ENCODE data around the gene KCNJ16. TPM values are rescaled to one million over a fixed set of nuclear protein-coding genes. Genes with fewer than 3 reads are reported as not detected.

The KCNJ16 gene
- total and polyA plus RNA-seq, 9 of the 15 experiments (the other 6 are each of a cell fraction or from before 2014, with no cell fraction given) = 0.01 to 0.75 (median 0.07) TPM; not detected in 4

DNA sequence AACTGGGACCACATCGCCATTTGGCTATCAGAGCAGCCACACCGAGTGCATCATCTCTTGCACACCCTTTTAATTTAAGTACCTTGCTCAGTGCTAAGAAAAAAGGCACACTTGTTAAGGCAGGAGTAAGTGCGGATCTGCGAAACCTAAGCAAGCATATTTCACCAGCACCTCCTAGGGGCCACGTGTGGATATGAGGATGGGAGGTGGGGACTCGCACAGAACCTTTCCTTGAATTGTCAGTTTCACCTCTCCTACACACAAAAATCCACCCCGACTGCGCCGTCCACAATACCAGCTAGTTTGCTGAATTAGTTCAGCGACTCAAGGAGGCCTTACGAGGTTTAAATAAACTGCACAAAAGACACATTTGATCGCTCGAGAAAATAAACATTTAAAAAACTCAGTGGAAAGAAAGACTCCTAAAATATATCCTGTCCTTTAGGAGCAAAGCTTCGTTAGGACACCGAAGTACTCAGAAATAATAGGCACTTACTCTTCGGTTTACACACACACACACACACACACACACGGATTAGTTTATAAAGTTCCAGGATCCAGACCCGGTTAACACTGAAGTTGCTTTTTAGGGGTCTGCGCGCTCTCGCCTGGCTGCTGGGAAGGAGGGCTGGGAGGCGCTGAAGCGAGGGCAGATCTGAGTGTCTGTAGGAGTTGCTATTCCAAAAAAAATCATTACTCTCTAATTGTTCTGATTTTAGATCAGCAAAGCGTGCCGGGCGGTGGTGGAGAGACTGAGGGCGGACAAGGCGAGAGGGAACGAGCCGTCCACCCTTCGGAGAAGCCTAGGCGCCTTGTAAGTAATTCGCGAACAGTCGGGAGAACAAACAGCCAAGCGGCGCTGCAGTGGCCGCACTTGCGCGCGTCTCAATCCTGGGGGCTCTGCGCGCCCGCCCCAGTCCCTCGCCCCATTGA is 93.3 kb downstream of the KCNJ16 start (continued):
- TF ChIP-seq, protein P1, sequence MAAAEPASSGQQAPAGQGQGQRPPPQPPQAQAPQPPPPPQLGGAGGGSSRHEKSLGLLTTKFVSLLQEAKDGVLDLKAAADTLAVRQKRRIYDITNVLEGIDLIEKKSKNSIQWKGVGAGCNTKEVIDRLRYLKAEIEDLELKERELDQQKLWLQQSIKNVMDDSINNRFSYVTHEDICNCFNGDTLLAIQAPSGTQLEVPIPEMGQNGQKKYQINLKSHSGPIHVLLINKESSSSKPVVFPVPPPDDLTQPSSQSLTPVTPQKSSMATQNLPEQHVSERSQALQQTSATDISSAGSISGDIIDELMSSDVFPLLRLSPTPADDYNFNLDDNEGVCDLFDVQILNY (CRISPR knock-in tag; IDR thresholded peaks at IDR 0.05) = no peak
- TF ChIP-seq LCOR (CRISPR knock-in tag; IDR thresholded peaks at IDR 0.05) (no peak), ZNF589 (CRISPR knock-in tag; IDR thresholded peaks at IDR 0.05; ENCODE audit: low read depth) (no peak), ZSCAN29 (IDR thresholded peaks at IDR 0.05) (no peak)

GRCh38 chr17:70168977-70169708 is 94.1 kb downstream of the KCNJ16 start, which contains the start of gene KCNJ2:
KCNJ2 (plus strand) TSS chr17:70169532; CDS start chr17:70175040, 5,508 bp downstream.
- Histone ChIP-seq H3K9me3 (replicated peaks; ENCODE audit: control insufficient read depth, insufficient read depth, low read depth, low read length) (no peaks in the 10 kb centered on the region), H2AFZ (ENCODE audit: low read depth, low read length) (peak within 1 kb of the TSS; percentile 71), H3K4me3 (peak within 1 kb of the TSS; percentile 34), H3K9ac (ENCODE audit: insufficient read depth in 1 of 2, low read depth in 2 of 2, low read length in 2 of 2) (peak within 1 kb of the TSS in 1 of 2 experiments; percentile 68; a peak in 1 of 4 replicates), H3K27ac (ENCODE audit: extremely low read depth, low read depth, low read length) (no peak within 1 kb of the TSS), H3K9me1 (ENCODE audit: control insufficient read depth, insufficient read depth, low read length) (no peaks in the 10 kb centered on the region), H3K4me1 (replicated peaks in 1 of 2; ENCODE audit: control insufficient read depth in 2 of 2, insufficient read depth in 2 of 2, low read length in 2 of 2) (peaks cover 0 to 15% of the 10 kb centered on the region in 2 experiments; a peak in 3 of 5 replicates), H3K79me2 (ENCODE audit: control insufficient read depth, insufficient read depth, low read length) (no peaks in the 10 kb centered on the region), H3K27me3 (ENCODE audit: control insufficient read depth in 2 of 2, insufficient read depth in 2 of 2, low read length in 2 of 2) (peaks cover 0 to 2% of the 10 kb centered on the region in 2 experiments; a peak in 2 of 5 replicates), H3K36me3 (ENCODE audit: control insufficient read depth, insufficient read depth, low read length) (no peaks in the 10 kb centered on the region), H4K20me1 (replicated peaks; ENCODE audit: control insufficient read depth, insufficient read depth, low read length) (no peaks in the 10 kb centered on the region), H3K4me2 (ENCODE audit: insufficient read depth, low read length) (peak within 1 kb of the TSS; percentile 70)
- 1% methylated on average over 49 of the region's 67 CpGs for WGBS (ENCODE audit: insufficient coverage, low coverage, missing lambda C conversion rate)
- ChIA-PET POLR2A (interaction anchor here (0.6 to 0.8 kb wide), 4 partner anchors 373 to 668 kb away, joined by 3 to 4 read pairs (median 3); no protein-coding TSS in a partner anchor), CTCF (ENCODE audit: low intra/inter-chr PET ratio) (interaction anchor here (0.8 kb wide), 1 partner anchor 602 kb away, joined by 3 read pairs; no protein-coding TSS in a partner anchor)
- in situ Hi-C loops (cut with MboI) = no loop called here
- DNase-seq (ENCODE audit: extremely low read depth in 1 of 4, low spot score in 3 of 4) (peak; percentile 77 to 88 (median 84)), FAIRE-seq (no peak), ATAC-seq (peak; percentile 99)
- no TSS peak for BruUV-seq (replicated peaks)
- intact Hi-C loops (cut with micrococcal nuclease) = loop anchor here (10.0 kb wide), 2 partner anchors 354 to 564 kb away; no protein-coding TSS in a partner anchor
- TF ChIP-seq RBM25 (IDR thresholded peaks at IDR 0.05; ENCODE audit: low read depth, low read length, severe bottlenecking) = peak; percentile 24
- TF ChIP-seq, protein P2, sequence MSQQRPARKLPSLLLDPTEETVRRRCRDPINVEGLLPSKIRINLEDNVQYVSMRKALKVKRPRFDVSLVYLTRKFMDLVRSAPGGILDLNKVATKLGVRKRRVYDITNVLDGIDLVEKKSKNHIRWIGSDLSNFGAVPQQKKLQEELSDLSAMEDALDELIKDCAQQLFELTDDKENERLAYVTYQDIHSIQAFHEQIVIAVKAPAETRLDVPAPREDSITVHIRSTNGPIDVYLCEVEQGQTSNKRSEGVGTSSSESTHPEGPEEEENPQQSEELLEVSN (IDR thresholded peaks at IDR 0.05; ENCODE audit: borderline replicate concordance in 1 of 2, extremely low read depth in 1 of 2, insufficient read depth in 1 of 2, insufficient read length in 1 of 2, low read depth in 1 of 2, low read length in 1 of 2, poor library complexity in 1 of 2, severe bottlenecking in 1 of 2) = peak in 1 of 2 experiments; percentile 76
- TF ChIP-seq ZNF134 (CRISPR knock-in tag; conservative IDR thresholded peaks at IDR 0.05) = no peak
- no peak for TF ChIP-seq ZNF444 (CRISPR knock-in tag; IDR thresholded peaks at IDR 0.05)
- TF ChIP-seq NRF1 (conservative IDR thresholded peaks at IDR 0.05 in 1 of 2, IDR thresholded peaks at IDR 0.05 in 1 of 2) = peak; percentile 64 to 67; a peak in 2 of 4 replicates
- TF ChIP-seq HBP1 (CRISPR knock-in tag; IDR thresholded peaks at IDR 0.05) = no peak
- peak; percentile 34 for TF ChIP-seq HMGN3 (IDR thresholded peaks at IDR 0.05; ENCODE audit: borderline replicate concordance, extremely low read depth, insufficient read length, low read depth, low read length)
- TF ChIP-seq ZNF785 (CRISPR knock-in tag; IDR thresholded peaks at IDR 0.05) = no peak
- TF ChIP-seq ZNF384 (IDR thresholded peaks at IDR 0.05; ENCODE audit: low read depth, low read length) = no peak
- TF ChIP-seq TARDBP (IDR thresholded peaks at IDR 0.05) = 0 out of 2 replicates have a peak, but pooled peaks have one; percentile 27
- TF ChIP-seq RB1 (IDR thresholded peaks at IDR 0.05; ENCODE audit: low read depth) = no peak; the same call in 1 of the 2 replicates
